Breast epithelium (tissue), 3 donors: ENCODE measurements around the gene CKB.

Experiments
- POLR2A ChIP-seq: fragments of 450-650 bp; IDR thresholded peaks from one replicate; pipeline ENCODE4 v1.6.1; 2016; ENCODE audit warnings: antibody characterized with exemption, mild to moderate bottlenecking, moderate library complexity
- POLR2AphosphoS5 ChIP-seq, 3 donors: sonication (generic); formaldehyde crosslinking; IDR thresholded peaks; one replicate each; pipeline ENCODE4 v1.6.1; 2017; ENCODE audit warnings: antibody characterized with exemption in 3 of 3
- TF ChIP-seq, protein P1 (sequence below), 3 donors: fragments of 450-650 bp; IDR thresholded peaks; one replicate each; pipeline ENCODE4 v1.5.1; 2016 to 2017; ENCODE audit warnings: antibody characterized with exemption in 3 of 3, mild to moderate bottlenecking in 3 of 3, moderate library complexity in 3 of 3

DNA sequence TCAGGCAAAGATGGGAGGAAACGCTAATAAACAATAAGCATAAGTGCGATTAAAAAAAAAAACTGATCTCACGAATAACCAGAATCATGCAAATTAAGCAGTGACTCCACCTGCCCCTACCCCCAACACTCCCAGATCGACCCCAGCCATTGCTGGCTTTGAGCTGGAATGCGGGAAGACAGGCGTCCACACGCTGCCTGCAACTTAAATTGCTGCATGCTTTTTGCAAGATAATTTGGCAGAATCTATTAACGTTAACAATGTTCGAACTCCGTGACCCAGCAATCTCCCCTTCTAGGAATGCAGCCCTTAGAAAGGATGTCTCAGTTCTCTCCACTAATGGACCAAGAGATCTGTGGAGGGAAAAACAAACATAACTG lies 935 bp upstream of the CKB start:
- no peak for TF ChIP-seq POLR2A
- TF ChIP-seq, protein P1, sequence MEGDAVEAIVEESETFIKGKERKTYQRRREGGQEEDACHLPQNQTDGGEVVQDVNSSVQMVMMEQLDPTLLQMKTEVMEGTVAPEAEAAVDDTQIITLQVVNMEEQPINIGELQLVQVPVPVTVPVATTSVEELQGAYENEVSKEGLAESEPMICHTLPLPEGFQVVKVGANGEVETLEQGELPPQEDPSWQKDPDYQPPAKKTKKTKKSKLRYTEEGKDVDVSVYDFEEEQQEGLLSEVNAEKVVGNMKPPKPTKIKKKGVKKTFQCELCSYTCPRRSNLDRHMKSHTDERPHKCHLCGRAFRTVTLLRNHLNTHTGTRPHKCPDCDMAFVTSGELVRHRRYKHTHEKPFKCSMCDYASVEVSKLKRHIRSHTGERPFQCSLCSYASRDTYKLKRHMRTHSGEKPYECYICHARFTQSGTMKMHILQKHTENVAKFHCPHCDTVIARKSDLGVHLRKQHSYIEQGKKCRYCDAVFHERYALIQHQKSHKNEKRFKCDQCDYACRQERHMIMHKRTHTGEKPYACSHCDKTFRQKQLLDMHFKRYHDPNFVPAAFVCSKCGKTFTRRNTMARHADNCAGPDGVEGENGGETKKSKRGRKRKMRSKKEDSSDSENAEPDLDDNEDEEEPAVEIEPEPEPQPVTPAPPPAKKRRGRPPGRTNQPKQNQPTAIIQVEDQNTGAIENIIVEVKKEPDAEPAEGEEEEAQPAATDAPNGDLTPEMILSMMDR (IDR thresholded peaks at IDR 0.05): no peak
- TF ChIP-seq POLR2AphosphoS5 (IDR thresholded peaks at IDR 0.05): no peak
